ENCODE data around the gene RAP1GAP2.

The RAP1GAP2 gene

GRCh38 chr17:3004150-3004801 lies 208.0 kb downstream of the RAP1GAP2 start:
- peak; percentile 97 for DNase-seq

- DNase-seq: peak; percentile 37
These were observed 208.7 kb downstream of the RAP1GAP2 start for GRCh38 chr17:3004925-3005324.

GRCh38 chr17:3005696-3006095 lies 209.5 kb downstream of the RAP1GAP2 start:
- no peak for DNase-seq

- DNase-seq: no peak
These were observed 210.6 kb downstream of the RAP1GAP2 start for GRCh38 chr17:3006801-3007200.

- DNase-seq: no peak
These were observed 211.4 kb downstream of the RAP1GAP2 start for GRCh38 chr17:3007651-3008121.

GRCh38 chr17:3008336-3009288 lies 212.4 kb downstream of the RAP1GAP2 start:
- DNase-seq: no peak

- no peak for DNase-seq
These were observed 213.2 kb downstream of the RAP1GAP2 start for GRCh38 chr17:3009411-3009920.

DNA sequence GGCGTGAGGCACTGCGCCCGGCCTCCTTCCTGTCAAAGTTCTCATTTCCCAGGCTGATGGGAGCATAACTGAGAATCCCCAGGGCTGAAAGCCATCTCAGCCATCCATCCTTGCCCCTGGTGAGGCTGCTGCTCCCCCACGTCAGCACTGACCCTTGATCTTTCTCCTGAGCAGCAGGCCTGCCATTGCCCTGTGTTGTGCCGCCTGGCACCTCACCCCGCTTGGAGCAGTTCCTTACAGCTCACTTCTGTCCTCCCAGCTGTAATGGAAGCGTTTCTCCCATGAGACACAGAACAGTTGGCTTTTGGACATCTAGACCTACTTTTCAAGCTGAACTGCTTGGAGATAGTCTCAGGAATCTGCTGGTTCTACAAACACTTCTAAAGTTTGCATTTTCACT lies 215.7 kb downstream of the RAP1GAP2 start:
- no peak for DNase-seq

GRCh38 chr17:3012926-3013581 lies 216.8 kb downstream of the RAP1GAP2 start:
- DNase-seq: peak; percentile 21

DNA sequence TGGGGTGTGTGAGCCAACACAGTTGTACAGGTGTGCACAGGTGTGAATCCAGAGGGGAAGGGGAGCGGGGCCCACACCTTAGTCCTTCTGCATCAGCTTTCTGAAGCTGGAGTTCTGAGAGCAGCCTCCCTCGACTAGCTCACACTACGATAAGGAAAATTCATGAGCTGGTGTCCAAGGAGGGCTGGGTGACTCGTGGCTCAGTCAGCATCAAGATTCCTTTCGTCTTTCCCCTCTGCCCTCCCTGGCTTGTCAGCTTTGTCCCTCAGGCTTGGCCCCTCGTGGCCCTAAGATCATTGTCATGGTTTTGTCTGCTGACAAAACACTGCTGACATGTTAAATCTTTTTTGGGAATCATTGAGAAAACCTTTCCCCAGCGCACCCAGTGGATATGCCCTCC lies 219.7 kb downstream of the RAP1GAP2 start:
- DNase-seq: no peak

GRCh38 chr17:3017936-3018335 lies 221.7 kb downstream of the RAP1GAP2 start:
- DNase-seq: no peak

- no peak for DNase-seq
These were observed 223.5 kb downstream of the RAP1GAP2 start for GRCh38 chr17:3019761-3020160.

GRCh38 chr17:3020381-3020780 lies 224.1 kb downstream of the RAP1GAP2 start:
- no peak for DNase-seq

GRCh38 chr17:3022197-3022596 lies 226.0 kb downstream of the RAP1GAP2 start:
- no peak for DNase-seq

DNA sequence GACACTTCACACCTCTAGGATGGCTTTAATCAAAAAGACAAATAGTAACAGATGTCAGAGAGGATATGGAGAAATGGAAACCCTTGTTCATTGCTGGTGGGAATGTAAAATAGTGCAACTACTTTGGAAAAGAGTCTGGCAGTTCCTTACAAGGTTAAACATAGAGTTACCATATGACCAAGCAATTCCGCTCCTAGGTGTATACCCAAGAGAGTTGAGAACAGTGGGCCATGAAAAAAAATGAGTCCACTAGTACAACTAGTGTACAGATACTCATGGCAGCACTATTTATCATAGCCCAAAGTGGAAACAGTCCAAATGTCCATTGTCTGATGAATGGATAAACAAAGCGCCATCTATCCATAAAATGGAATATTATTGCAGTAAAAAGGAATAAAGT lies 228.1 kb downstream of the RAP1GAP2 start:
- DNase-seq: no peak

- no peak for DNase-seq
These were observed 229.3 kb downstream of the RAP1GAP2 start for GRCh38 chr17:3025421-3026124.

DNA sequence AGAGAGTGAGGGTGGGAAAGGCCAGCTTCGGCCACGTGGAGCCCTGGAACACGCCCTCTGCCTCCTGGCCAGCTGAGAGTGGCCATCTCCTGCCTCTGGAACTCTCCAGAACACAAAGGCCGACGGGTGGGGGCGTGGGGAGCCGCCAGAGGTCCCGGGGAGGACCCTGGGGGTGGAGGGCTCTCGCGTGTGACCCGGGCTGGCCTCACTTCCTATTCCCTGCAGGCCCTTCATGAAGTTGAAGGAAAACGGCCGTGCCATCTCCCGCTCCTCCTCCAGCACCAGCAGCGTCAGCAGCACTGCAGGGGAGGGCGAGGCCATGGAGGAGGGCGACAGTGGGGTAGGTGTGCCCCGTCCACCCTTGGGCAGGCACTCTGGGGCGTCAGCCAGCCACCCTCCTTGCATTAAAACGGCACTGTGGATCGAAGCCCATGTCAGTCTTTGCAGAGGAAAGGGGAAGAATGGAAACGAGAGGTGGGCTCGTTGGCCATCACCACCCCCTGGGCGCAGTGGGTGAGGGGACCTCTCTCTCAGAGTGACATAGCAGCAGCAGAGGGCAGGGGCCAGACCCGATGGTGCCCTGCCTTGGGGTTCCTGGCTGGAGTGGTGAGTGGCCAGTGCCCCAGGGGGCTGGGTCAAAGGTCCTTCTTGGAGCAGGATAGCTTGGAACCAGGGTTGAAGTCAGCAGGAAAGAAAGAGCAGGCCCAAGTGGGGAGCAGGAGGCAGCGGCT lies 230.1 kb downstream of the RAP1GAP2 start:
- no peak for DNase-seq

DNA sequence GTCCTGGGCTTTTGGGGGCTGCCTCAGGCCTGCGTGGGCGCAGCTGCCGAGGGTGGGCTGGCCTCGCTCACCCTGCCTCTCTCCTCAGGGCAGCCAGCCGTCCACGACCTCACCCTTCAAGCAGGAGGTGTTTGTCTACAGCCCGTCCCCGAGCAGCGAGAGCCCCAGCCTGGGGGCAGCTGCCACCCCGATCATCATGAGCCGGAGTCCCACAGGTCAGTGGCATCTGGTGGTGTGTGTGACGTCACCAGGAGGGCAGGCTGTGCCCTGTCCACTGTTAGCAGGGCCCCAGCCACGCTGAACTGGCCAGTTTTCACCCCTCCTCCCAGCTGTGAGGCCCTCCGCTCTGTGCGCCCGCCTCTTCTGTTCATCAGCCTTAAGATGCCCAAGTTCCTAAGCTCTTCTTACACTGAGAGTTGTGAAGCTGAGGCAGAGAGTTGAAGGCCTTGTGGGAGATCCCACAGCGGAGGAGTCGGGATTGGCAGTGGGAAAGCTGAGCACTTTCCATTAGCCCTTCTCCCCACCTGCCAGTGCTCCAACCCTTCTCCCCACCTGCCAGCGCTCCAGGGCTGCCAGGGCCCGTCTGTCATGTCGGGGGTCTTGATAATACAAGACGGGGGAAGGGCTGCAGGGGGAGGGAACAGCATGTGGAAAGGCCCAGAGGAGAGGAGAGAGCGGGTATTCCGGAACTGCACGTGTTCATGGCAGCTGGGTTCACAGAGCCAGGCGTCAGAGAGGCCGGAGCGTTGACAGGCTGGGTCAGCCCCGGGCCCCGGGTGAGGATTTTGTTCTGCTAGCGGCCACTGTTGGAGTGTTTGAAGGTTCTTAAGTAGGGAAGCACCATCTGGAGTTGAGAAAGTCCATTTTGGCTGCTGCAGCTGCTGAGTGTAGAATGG lies 230.9 kb downstream of the RAP1GAP2 start:
- DNase-seq: no peak

DNA sequence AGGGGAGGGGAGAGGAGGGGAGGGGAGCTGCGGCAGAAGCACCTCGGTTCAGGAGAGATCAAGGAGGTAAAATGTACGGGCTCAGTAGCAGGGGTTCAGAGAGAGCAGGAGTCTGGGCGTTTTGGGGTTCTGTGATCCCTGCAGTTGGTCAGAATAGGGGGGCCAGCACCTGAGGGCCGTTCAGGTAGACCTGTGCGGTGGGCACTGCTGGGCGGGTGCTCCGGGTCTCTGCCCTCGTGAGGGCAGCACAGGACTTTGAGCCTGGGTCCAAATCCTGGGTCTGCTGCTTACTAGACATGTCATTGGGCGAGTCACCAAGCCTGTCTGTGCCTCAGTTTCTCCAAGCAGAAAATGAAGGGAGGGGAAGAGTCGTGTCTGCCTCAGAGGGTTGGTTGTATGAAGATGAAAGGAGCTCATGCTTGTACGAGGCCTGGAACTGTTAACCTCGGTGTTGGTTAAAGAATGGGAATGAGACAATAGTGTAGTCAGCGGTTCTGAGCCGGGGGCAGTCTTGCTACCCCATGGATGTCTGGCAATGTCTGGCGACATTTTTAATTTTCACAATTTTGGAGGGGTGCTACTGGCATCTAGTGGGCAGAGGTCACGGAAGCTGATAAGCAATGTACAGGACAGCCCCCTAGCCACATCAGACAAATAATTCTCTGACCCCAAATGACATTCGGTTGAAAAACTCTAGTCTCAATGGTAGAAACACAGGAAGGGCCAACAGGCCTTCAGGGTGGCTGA lies 231.7 kb downstream of the RAP1GAP2 start:
- no peak for DNase-seq

Measured in NCI-H345 (cell line).